Transverse colon (tissue), 4 donors: Measurements from ENCODE around the gene CHST4. TPM values are rescaled to one million over a fixed set of nuclear protein-coding genes. Genes with fewer than 3 reads are reported as not detected.

Source experiments
- DNase-seq: peaks from one replicate; pipeline ENCODE4 v3.0.0-alpha.2; 2019
- H3K27ac ChIP-seq, 4 donors: fragments of 200-600 bp; sonication (generic); 2 replicates each; pipeline ENCODE4 v1.5.1; 2016 to 2018; ENCODE audit warnings: inconsistent platforms in 4 of 4
- H3K27me3 ChIP-seq: fragments of 200-600 bp; sonication (generic); 2 replicates; pipeline ENCODE4 v1.5.1; 2017; ENCODE audit warnings: inconsistent platforms
- H3K36me3 ChIP-seq, 4 donors: fragments of 200-600 bp; sonication (generic); 2 replicates each; pipeline ENCODE4 v1.5.1; 2017 to 2019; ENCODE audit warnings: inconsistent platforms in 4 of 4
- H3K4me1 ChIP-seq, 4 donors: fragments of 200-600 bp; sonication (generic); 2 replicates each; pipeline ENCODE4 v1.5.1; 2017 to 2020; ENCODE audit warnings: inconsistent platforms in 4 of 4
- H3K4me3 ChIP-seq, 4 donors: fragments of 200-600 bp; sonication (generic); 1 replicate in 1 of 4; 2 replicates in 3 of 4; pipeline versions ENCODE4 v1.5.1 to v1.6.1; 2017 to 2019; ENCODE audit warnings: inconsistent platforms in 4 of 4
- H3K9me3 ChIP-seq, 2 donors: fragments of 200-600 bp; sonication (generic); 2 replicates each; pipeline ENCODE4 v1.5.1; 2017 to 2019; ENCODE audit warnings: inconsistent platforms in 2 of 2
- CTCF ChIP-seq, 5 experiments: fragments of 200-600 bp in 3 of 5; fragments of 450-650 bp in 2 of 5; sonication (generic) in 3 of 5; IDR thresholded peaks; 1 replicate in 2 of 5; 2 replicates in 3 of 5; pipeline ENCODE4 v1.5.1; 2016 to 2017; ENCODE audit warnings: antibody characterized with exemption in 5 of 5, inconsistent platforms in 3 of 5, mild to moderate bottlenecking in 2 of 5, moderate library complexity in 1 of 5
- EP300 ChIP-seq: sonication (generic); formaldehyde crosslinking; IDR thresholded peaks from one replicate; pipeline ENCODE4 v1.6.1; 2017; ENCODE audit warnings: antibody characterized with exemption, low read depth
- POLR2A ChIP-seq: fragments of 450-650 bp; IDR thresholded peaks from one replicate; pipeline ENCODE4 v1.6.1; 2016; ENCODE audit warnings: antibody characterized with exemption, mild to moderate bottlenecking, moderate library complexity
- POLR2AphosphoS5 ChIP-seq, 3 donors: sonication (generic); formaldehyde crosslinking; IDR thresholded peaks; one replicate each; pipeline ENCODE4 v1.6.1; 2016; ENCODE audit warnings: antibody characterized with exemption in 3 of 3
- WGBS, 2 donors: methylation state at CpG; one replicate each; pipeline ENCODE4 v1.1.5; 2018; ENCODE audit warnings: low coverage in 1 of 2; 5-methylcytosine and 5-hydroxymethylcytosine counted together
- in situ Hi-C, 4 donors: fragments of 200-750 bp; cut with MboI; loops; one replicate each; pipeline versions ENCODE4 v1.15.0 to v1.15.1; 2017; ENCODE audit warnings: low sequenced_read_pairs in 3 of 4, low pct_ligation_motif_present in 1 of 4, low pct_unique_long_range_greater_than_20kb in 1 of 4
- intact Hi-C: fragments of 100-400 bp; cut with DNase I; formaldehyde crosslinking; loops from one replicate; pipeline ENCODE4 v1.15.1; 2023; ENCODE audit warnings: low total_unique reads
- total RNA-seq, 4 donors: library from RNA; depleted of rRNA; stranded (reverse); fragments of >200 nt; gene quantifications; one replicate each; pipeline ENCODE4 v1.1.0, GENCODE V29; 2016

The CHST4 gene
- total RNA-seq: not detected

- 37 to 46% methylated on average over 5 to 9 of the region's 9 CpGs for WGBS, 2 donors
- in situ Hi-C loops (no loop called here), intact Hi-C loops (no loop called here)
- H3K27me3 ChIP-seq: peaks cover 4% of the 10 kb centered on the region
- DNase-seq: no peak
- H3K4me1 ChIP-seq: no peaks in the 10 kb centered on the region
- no peaks in the 10 kb centered on the region for H3K36me3 ChIP-seq
- no peak for TF ChIP-seq POLR2A
- TF ChIP-seq CTCF (IDR thresholded peaks at IDR 0.05): no peak
- TF ChIP-seq EP300: no peak
- no peaks in the 10 kb centered on the region for H3K9me3 ChIP-seq
- H3K4me3 ChIP-seq: no peak within 1 kb of the TSS
- no peak within 1 kb of the TSS for H3K27ac ChIP-seq
These were observed at the start of gene CHST4 for GRCh38 chr16:71526111-71526631. CHST4 (plus strand) TSS chr16:71526426; CDS start chr16:71536678, 10,252 bp downstream.

GRCh38 chr16:71476457-71477124, 49.6 kb upstream of the CHST4 start:
- intact Hi-C loops: no loop called here

GRCh38 chr16:71479420-71479819, 46.8 kb upstream of the CHST4 start:
- in situ Hi-C loops: no loop called here
- TF ChIP-seq CTCF (IDR thresholded peaks at IDR 0.05) (peak in 4 of 5 experiments; percentile 12 to 35 (median 24)), POLR2AphosphoS5 (IDR thresholded peaks at IDR 0.05) (no peak), EP300 (no peak), POLR2A (no peak)
- Histone ChIP-seq H3K27me3 (no peaks in the 10 kb centered on the region), H3K4me3 (no peak overlapping the region), H3K36me3 (peaks cover 0 to 29% (median 7%) of the 10 kb centered on the region in 4 donors), H3K4me1 (peaks cover 0 to 6% (median 2%) of the 10 kb centered on the region in 4 donors), H3K9me3 (no peaks in the 10 kb centered on the region), H3K27ac (no peak overlapping the region)
- intact Hi-C loops: no loop called here
- 11 to 49% methylated on average over 2 to 3 of the region's 3 CpGs for WGBS, 2 donors
- DNase-seq: peak; percentile 10

More at GRCh38 chr16:71476457-71477124, 49.6 kb upstream of the CHST4 start:
- WGBS, 2 donors: 86 to 88% methylated on average over 3 to 4 of the region's 4 CpGs
- no peak for DNase-seq
- Histone ChIP-seq H3K27me3 (no peaks in the 10 kb centered on the region), H3K4me1 (no peaks in the 10 kb centered on the region), H3K4me3 (no peak overlapping the region), H3K27ac (no peak overlapping the region), H3K9me3 (no peaks in the 10 kb centered on the region), H3K36me3 (peaks cover 0 to 29% (median 7%) of the 10 kb centered on the region in 4 donors)
- TF ChIP-seq EP300 (no peak), POLR2A (no peak), POLR2AphosphoS5 (IDR thresholded peaks at IDR 0.05) (no peak), CTCF (IDR thresholded peaks at IDR 0.05) (no peak)
- in situ Hi-C loops: no loop called here

- Histone ChIP-seq H3K27me3 (no peaks in the 10 kb centered on the region), H3K9me3 (no peaks in the 10 kb centered on the region), H3K27ac (no peak overlapping the region), H3K36me3 (peaks cover 0 to 25% (median 4%) of the 10 kb centered on the region in 4 donors), H3K4me3 (no peak overlapping the region), H3K4me1 (peaks cover 0 to 9% (median 6%) of the 10 kb centered on the region in 4 donors)
- 83 to 98% methylated on average over 2 of the region's 2 CpGs for WGBS, 2 donors
- TF ChIP-seq EP300 (no peak), POLR2AphosphoS5 (IDR thresholded peaks at IDR 0.05) (no peak), POLR2A (no peak), CTCF (IDR thresholded peaks at IDR 0.05) (no peak)
- intact Hi-C loops: loop anchor here (5.0 kb wide), 1 partner anchor 326 kb away; the partner anchor contains the start of gene AP1G1
- no peak for DNase-seq
- in situ Hi-C loops: no loop called here
These were observed 45.3 kb upstream of the CHST4 start for GRCh38 chr16:71480956-71481355.
